Measurements from ENCODE around the gene RRP12.
"Not testable (repeated sequence)": the region's sequence is repeated elsewhere in the genome, so short reads cannot be mapped to it uniquely, and the experiment has no call there.

RRP12 gene

GRCh38 chr10:97425964-97426775, 25.0 kb upstream of the RRP12 start, which contains the start of gene PGAM1:
TSS of gene PGAM1 (plus strand) at chr10:97426191. CDS start at chr10:97426308, 117 bp downstream.
- Mint-ChIP-seq H3K9me3 (no peaks in the 10 kb centered on the region), H3K27me3 (no peaks in the 10 kb centered on the region), H3K36me3 (peaks cover 2% of the 10 kb centered on the region), H3K4me1 (peaks cover 25% of the 10 kb centered on the region), H3K27ac (peak within 1 kb of the TSS; percentile 92), H3K4me3 (peak within 1 kb of the TSS; percentile 89)
- DNase-seq (ENCODE audit: low spot score in 2 of 2) (peak; percentile 94 to 95), ATAC-seq (ENCODE audit: low read depth) (peak; percentile 87)

GRCh38 chr10:97423757-97424098, 22.6 kb upstream of the RRP12 start:
- not testable (repeated sequence) for H3K36me3 Mint-ChIP-seq; H3K4me3 Mint-ChIP-seq; H3K9me3 Mint-ChIP-seq; ATAC-seq (ENCODE audit: low read depth); H3K27me3 Mint-ChIP-seq; H3K27ac Mint-ChIP-seq; DNase-seq (ENCODE audit: low spot score in 2 of 2)
- H3K4me1 Mint-ChIP-seq: peaks cover 31% of the 10 kb centered on the region

GRCh38 chr10:97416565-97416964, 15.4 kb upstream of the RRP12 start:
- DNase-seq (ENCODE audit: low spot score in 2 of 2) (no peak), ATAC-seq (ENCODE audit: low read depth) (no peak)
- H3K36me3 Mint-ChIP-seq: no peaks in the 10 kb centered on the region
- H3K4me3 Mint-ChIP-seq: no peak overlapping the region
- H3K9me3 Mint-ChIP-seq: no peaks in the 10 kb centered on the region
- peaks cover 19% of the 10 kb centered on the region for H3K4me1 Mint-ChIP-seq
- H3K27me3 Mint-ChIP-seq: no peaks in the 10 kb centered on the region
- H3K27ac Mint-ChIP-seq: no peak overlapping the region

- H3K27me3 Mint-ChIP-seq: no peaks in the 10 kb centered on the region
- no peak overlapping the region for H3K27ac Mint-ChIP-seq
- H3K4me1 Mint-ChIP-seq: peaks cover 13% of the 10 kb centered on the region
- DNase-seq (ENCODE audit: low spot score in 2 of 2): no peak
- no peak for ATAC-seq (ENCODE audit: low read depth)
- no peaks in the 10 kb centered on the region for H3K9me3 Mint-ChIP-seq
- no peak overlapping the region for H3K4me3 Mint-ChIP-seq
- no peaks in the 10 kb centered on the region for H3K36me3 Mint-ChIP-seq
These were observed 11.8 kb upstream of the RRP12 start for GRCh38 chr10:97412891-97413304.

GRCh38 chr10:97411406-97411805, 10.3 kb upstream of the RRP12 start:
- peaks cover 14% of the 10 kb centered on the region for H3K4me1 Mint-ChIP-seq
- H3K9me3 Mint-ChIP-seq: no peaks in the 10 kb centered on the region
- ATAC-seq (ENCODE audit: low read depth) (no peak), DNase-seq (ENCODE audit: low spot score in 2 of 2) (no peak)
- no peak overlapping the region for H3K27ac Mint-ChIP-seq
- no peak overlapping the region for H3K4me3 Mint-ChIP-seq
- no peaks in the 10 kb centered on the region for H3K27me3 Mint-ChIP-seq
- no peaks in the 10 kb centered on the region for H3K36me3 Mint-ChIP-seq

GRCh38 chr10:97408496-97408992, 7.4 kb upstream of the RRP12 start:
- Mint-ChIP-seq H3K27me3 (no peaks in the 10 kb centered on the region), H3K4me1 (peaks cover 10% of the 10 kb centered on the region), H3K4me3 (no peak overlapping the region), H3K36me3 (no peaks in the 10 kb centered on the region), H3K9me3 (no peaks in the 10 kb centered on the region), H3K27ac (no peak overlapping the region)
- no peak for ATAC-seq (ENCODE audit: low read depth)
- no peak for DNase-seq (ENCODE audit: low spot score in 2 of 2)

- Mint-ChIP-seq H3K36me3 (no peaks in the 10 kb centered on the region), H3K9me3 (no peaks in the 10 kb centered on the region), H3K27me3 (no peaks in the 10 kb centered on the region), H3K4me3 (no peak overlapping the region), H3K4me1 (peaks cover 7% of the 10 kb centered on the region), H3K27ac (no peak overlapping the region)
- DNase-seq (ENCODE audit: low spot score in 2 of 2) (no peak), ATAC-seq (ENCODE audit: low read depth) (no peak)
These were observed 6.8 kb upstream of the RRP12 start for GRCh38 chr10:97407952-97408248.

GRCh38 chr10:97407211-97407951, 6.2 kb upstream of the RRP12 start:
- H3K9me3 Mint-ChIP-seq: no peaks in the 10 kb centered on the region
- no peaks in the 10 kb centered on the region for H3K36me3 Mint-ChIP-seq
- no peaks in the 10 kb centered on the region for H3K27me3 Mint-ChIP-seq
- H3K4me1 Mint-ChIP-seq: peaks cover 7% of the 10 kb centered on the region
- peak overlapping the region; percentile 66 for H3K4me3 Mint-ChIP-seq
- peak; percentile 98 for ATAC-seq (ENCODE audit: low read depth)
- H3K27ac Mint-ChIP-seq: no peak overlapping the region
- DNase-seq (ENCODE audit: low spot score in 2 of 2): peak; percentile 52 to 66

- not testable (repeated sequence) for H3K27ac Mint-ChIP-seq; H3K9me3 Mint-ChIP-seq; H3K4me1 Mint-ChIP-seq; H3K27me3 Mint-ChIP-seq; DNase-seq (ENCODE audit: low spot score in 2 of 2); H3K4me3 Mint-ChIP-seq; H3K36me3 Mint-ChIP-seq; ATAC-seq (ENCODE audit: low read depth)
These were observed 5.3 kb upstream of the RRP12 start for GRCh38 chr10:97406483-97406882.

GRCh38 chr10:97406064-97406463, 4.9 kb upstream of the RRP12 start:
- H3K27ac Mint-ChIP-seq: no peak overlapping the region
- peaks cover 7% of the 10 kb centered on the region for H3K4me1 Mint-ChIP-seq
- no peaks in the 10 kb centered on the region for H3K9me3 Mint-ChIP-seq
- no peak overlapping the region for H3K4me3 Mint-ChIP-seq
- DNase-seq (ENCODE audit: low spot score in 2 of 2): no peak
- no peak for ATAC-seq (ENCODE audit: low read depth)
- no peaks in the 10 kb centered on the region for H3K27me3 Mint-ChIP-seq
- no peaks in the 10 kb centered on the region for H3K36me3 Mint-ChIP-seq

- Mint-ChIP-seq H3K4me1 (peaks cover 11% of the 10 kb centered on the region), H3K4me3 (no peak overlapping the region), H3K36me3 (no peaks in the 10 kb centered on the region), H3K27me3 (no peaks in the 10 kb centered on the region), H3K9me3 (no peaks in the 10 kb centered on the region), H3K27ac (peak overlapping the region; percentile 24)
- ATAC-seq (ENCODE audit: low read depth) (no peak), DNase-seq (ENCODE audit: low spot score in 2 of 2) (no peak)
These were observed 2.9 kb upstream of the RRP12 start for GRCh38 chr10:97404044-97404443.

- Mint-ChIP-seq H3K4me3 (peak overlapping the region; percentile 91), H3K9me3 (no peaks in the 10 kb centered on the region), H3K36me3 (peaks cover 2% of the 10 kb centered on the region), H3K27ac (peak overlapping the region; percentile 95), H3K4me1 (peaks cover 5% of the 10 kb centered on the region), H3K27me3 (no peaks in the 10 kb centered on the region)
- DNase-seq (ENCODE audit: low spot score in 2 of 2): no peak
- no peak for ATAC-seq (ENCODE audit: low read depth)
These were observed 347 bp upstream of the RRP12 start for GRCh38 chr10:97401455-97401919.

- Mint-ChIP-seq H3K9me3 (no peaks in the 10 kb centered on the region), H3K4me1 (peaks cover 5% of the 10 kb centered on the region), H3K27ac (peak overlapping the region; percentile 95), H3K4me3 (peak overlapping the region; percentile 91), H3K36me3 (peaks cover 6% of the 10 kb centered on the region), H3K27me3 (no peaks in the 10 kb centered on the region)
- DNase-seq (ENCODE audit: low spot score in 2 of 2) (peak; percentile 33 to 69), ATAC-seq (ENCODE audit: low read depth) (peak; percentile 23)
These were observed 1.1 kb downstream of the RRP12 start for GRCh38 chr10:97399843-97400545.

GRCh38 chr10:97396056-97396455, 5.1 kb downstream of the RRP12 start:
- Mint-ChIP-seq H3K9me3 (no peaks in the 10 kb centered on the region), H3K4me3 (no peak overlapping the region), H3K27ac (no peak overlapping the region), H3K36me3 (peaks cover 16% of the 10 kb centered on the region), H3K4me1 (peaks cover 5% of the 10 kb centered on the region), H3K27me3 (no peaks in the 10 kb centered on the region)
- ATAC-seq (ENCODE audit: low read depth): no peak
- DNase-seq (ENCODE audit: low spot score in 2 of 2): no peak
